OCI-LY1 (cell line): ENCODE data around the gene STEEP1.
A peak's percentile ranks its signal among the peaks of the same experiment; 100 is the strongest.

Experiments used
- H2AFZ ChIP-seq: fragments of 200-600 bp; sonication (generic), shearing (Covaris generic); 2 replicates; pipeline ENCODE4 v1.6.0; 2014; ENCODE audit warnings: antibody characterized with exemption, mild to moderate bottlenecking, low read length
- H3F3A ChIP-seq: fragments of 200-600 bp; sonication (generic), shearing (Covaris generic); 2 replicates; pipeline ENCODE4 v1.6.0; 2014; ENCODE audit warnings: mild to moderate bottlenecking, antibody characterized with exemption, low read length, moderate library complexity; ENCODE audit not compliant: insufficient read depth
- H3K27ac ChIP-seq: fragments of 200-600 bp; sonication (generic); 2 replicates; pipeline ENCODE4 v1.5.1; 2014; ENCODE audit warnings: low read length, mixed run types, mild to moderate bottlenecking, low read depth; ENCODE audit not compliant: poor library complexity, severe bottlenecking
- H3K27me3 ChIP-seq: fragments of 200-600 bp; sonication (generic); 2 replicates; pipeline ENCODE4 v1.6.0; 2014; ENCODE audit warnings: antibody characterized with exemption, mild to moderate bottlenecking, low read length, moderate library complexity; ENCODE audit not compliant: insufficient read depth
- H3K36me3 ChIP-seq: fragments of 200-600 bp; sonication (generic); 2 replicates; pipeline ENCODE4 v1.6.1; 2014; ENCODE audit warnings: mild to moderate bottlenecking, antibody characterized with exemption, low read length, moderate library complexity, mixed read lengths; ENCODE audit not compliant: insufficient read depth
- H3K4me1 ChIP-seq: fragments of 200-600 bp; sonication (generic); 2 replicates; pipeline ENCODE4 v1.5.1; 2014; ENCODE audit warnings: mild to moderate bottlenecking, low read length, moderate library complexity; ENCODE audit not compliant: insufficient read depth, severe bottlenecking
- H3K4me2 ChIP-seq: fragments of 200-600 bp; sonication (generic), shearing (Covaris generic); 2 replicates; pipeline ENCODE4 v1.6.1; 2014; ENCODE audit warnings: low read length
- H3K4me3 ChIP-seq: fragments of 200-600 bp; sonication (generic); 2 replicates; pipeline ENCODE4 v1.5.1; 2014; ENCODE audit warnings: low read length, low read depth, mild to moderate bottlenecking, mixed read lengths; ENCODE audit not compliant: poor library complexity, severe bottlenecking
- H3K79me2 ChIP-seq: fragments of 200-600 bp; shearing (Covaris generic); 2 replicates; pipeline ENCODE4 v1.6.1; 2016; ENCODE audit warnings: mixed run types, low read length, mixed read lengths; ENCODE audit not compliant: insufficient read depth
- H3K9ac ChIP-seq: fragments of 200-600 bp; sonication (generic), shearing (Covaris generic); 2 replicates; pipeline ENCODE4 v1.6.1; 2014; ENCODE audit warnings: mild to moderate bottlenecking, low read length, mixed read lengths
- H3K9me2 ChIP-seq: fragments of 200-600 bp; sonication (generic), shearing (Covaris generic); 2 replicates; pipeline ENCODE4 v1.6.1; 2014; ENCODE audit warnings: low read depth, mild to moderate bottlenecking, low read length, mixed read lengths
- H3K9me3 ChIP-seq: fragments of 200-600 bp; shearing (Covaris generic); 2 replicates; pipeline ENCODE4 v1.6.1; 2014; ENCODE audit warnings: low read length, mixed read lengths
- H4K20me1 ChIP-seq: fragments of 200-600 bp; sonication (generic), shearing (Covaris generic); 2 replicates; pipeline ENCODE4 v1.6.0; 2016; ENCODE audit warnings: mild to moderate bottlenecking, low read length; ENCODE audit not compliant: insufficient read depth
- CTCF ChIP-seq: fragments of 200-600 bp; sonication (generic), shearing (Covaris generic); IDR thresholded peaks from 2 replicates; pipeline ENCODE4 v1.5.1; 2017; ENCODE audit warnings: mild to moderate bottlenecking, antibody characterized with exemption, low read length, moderate library complexity, mixed read lengths
- EZH2 ChIP-seq: fragments of 200-600 bp; sonication (generic), shearing (Covaris generic); IDR thresholded peaks from 2 replicates; pipeline ENCODE4 v1.8.0; 2017; ENCODE audit warnings: borderline replicate concordance, mixed run types, mild to moderate bottlenecking, antibody characterized with exemption, low read length, moderate library complexity, mixed read lengths

Gene STEEP1

GRCh38 chrX:119537487-119537886, 27.7 kb downstream of the STEEP1 start:
- TF ChIP-seq EZH2, result no peak
- TF ChIP-seq CTCF, result no peak
- Histone ChIP-seq H3K9ac (no peak overlapping the region), H3K4me2 (no peak overlapping the region)

GRCh38 chrX:119529345-119530276, 35.6 kb downstream of the STEEP1 start:
- Histone ChIP-seq H3F3A (no peaks in the 10 kb centered on the region), H3K4me3 (no peak overlapping the region), H3K79me2 (no peaks in the 10 kb centered on the region), H3K9me2 (no peaks in the 10 kb centered on the region), H4K20me1 (no peaks in the 10 kb centered on the region), H3K27ac (no peak overlapping the region), H3K9ac (no peak overlapping the region), H3K4me1 (peaks cover 10% of the 10 kb centered on the region), H3K4me2 (peak overlapping the region; percentile 14; the same call in 1 of the 2 replicates), H3K9me3 (no peaks in the 10 kb centered on the region), H3K36me3 (no peaks in the 10 kb centered on the region), H2AFZ (no peak overlapping the region), H3K27me3 (no peaks in the 10 kb centered on the region)
- no peak for TF ChIP-seq EZH2
- TF ChIP-seq CTCF, result no peak

More at GRCh38 chrX:119537487-119537886, 27.7 kb downstream of the STEEP1 start:
- Histone ChIP-seq H2AFZ (no peak overlapping the region), H3K4me3 (no peak overlapping the region), H3K36me3 (peaks cover 22% of the 10 kb centered on the region), H3F3A (no peaks in the 10 kb centered on the region), H3K27ac (no peak overlapping the region), H3K9me2 (no peaks in the 10 kb centered on the region), H3K27me3 (no peaks in the 10 kb centered on the region), H3K9me3 (no peaks in the 10 kb centered on the region), H3K79me2 (no peaks in the 10 kb centered on the region), H4K20me1 (no peaks in the 10 kb centered on the region), H3K4me1 (no peaks in the 10 kb centered on the region)

GRCh38 chrX:119523664-119524184, 41.5 kb downstream of the STEEP1 start:
- no peaks in the 10 kb centered on the region for H3F3A ChIP-seq
- H3K79me2 ChIP-seq, result no peaks in the 10 kb centered on the region
- H3K36me3 ChIP-seq, result no peaks in the 10 kb centered on the region
- H3K27me3 ChIP-seq, result no peaks in the 10 kb centered on the region
- TF ChIP-seq CTCF, result no peak
- no peaks in the 10 kb centered on the region for H4K20me1 ChIP-seq
- no peaks in the 10 kb centered on the region for H3K9me3 ChIP-seq
- no peak overlapping the region for H3K9ac ChIP-seq
- no peak overlapping the region for H2AFZ ChIP-seq
- no peaks in the 10 kb centered on the region for H3K4me1 ChIP-seq
- H3K4me3 ChIP-seq, result no peak overlapping the region
- H3K27ac ChIP-seq, result no peak overlapping the region
- H3K9me2 ChIP-seq, result no peaks in the 10 kb centered on the region
- no peak overlapping the region for H3K4me2 ChIP-seq
